HEK293T (cell line): Measurements from ENCODE around the gene FEV.

Experiments used
- ARNT ChIP-seq: fragments of 450-650 bp; IDR thresholded peaks from 2 replicates; pipeline ENCODE4 v1.6.1; 2017; ENCODE audit warnings: mild to moderate bottlenecking
- BHLHE40 ChIP-seq: fragments of 450-650 bp; IDR thresholded peaks from 2 replicates; pipeline ENCODE4 v1.6.1; 2016; ENCODE audit warnings: mild to moderate bottlenecking, moderate library complexity, borderline replicate concordance
- CTBP1 ChIP-seq: fragments of 450-650 bp; IDR thresholded peaks from 2 replicates; pipeline ENCODE4 v1.6.1; 2016; ENCODE audit warnings: borderline replicate concordance
- ELF4 ChIP-seq: fragments of 450-650 bp; IDR thresholded peaks from 2 replicates; pipeline ENCODE4 v1.6.1; 2017; ENCODE audit warnings: antibody characterized with exemption
- FOXA1 ChIP-seq: fragments of 450-650 bp; IDR thresholded peaks from 2 replicates; pipeline ENCODE4 v1.6.1; 2016; ENCODE audit warnings: mild to moderate bottlenecking
- FOXK2 ChIP-seq: fragments of 450-650 bp; IDR thresholded peaks from 2 replicates; pipeline ENCODE4 v1.6.1; 2016; ENCODE audit warnings: mild to moderate bottlenecking
- FOXM1 ChIP-seq: fragments of 450-650 bp; IDR thresholded peaks from 2 replicates; pipeline ENCODE4 v1.6.1; 2017; ENCODE audit warnings: mild to moderate bottlenecking, borderline replicate concordance
- HDGF ChIP-seq: fragments of 450-650 bp; IDR thresholded peaks from 2 replicates; pipeline ENCODE4 v1.6.1; 2017; ENCODE audit warnings: antibody characterized with exemption, borderline replicate concordance
- L3MBTL2 ChIP-seq: fragments of 450-650 bp; conservative IDR thresholded peaks from 2 replicates; pipeline ENCODE4 v1.6.1; 2016; ENCODE audit warnings: mild to moderate bottlenecking
- SP1 ChIP-seq: fragments of 450-650 bp; IDR thresholded peaks from 2 replicates; pipeline ENCODE4 v1.6.1; 2017
- SUZ12 ChIP-seq: fragments of 450-650 bp; IDR thresholded peaks from 2 replicates; pipeline ENCODE4 v1.6.1; 2016; ENCODE audit warnings: mild to moderate bottlenecking
- TARDBP ChIP-seq: fragments of 450-650 bp; IDR thresholded peaks from 2 replicates; pipeline ENCODE4 v1.6.1; 2016

DNA sequence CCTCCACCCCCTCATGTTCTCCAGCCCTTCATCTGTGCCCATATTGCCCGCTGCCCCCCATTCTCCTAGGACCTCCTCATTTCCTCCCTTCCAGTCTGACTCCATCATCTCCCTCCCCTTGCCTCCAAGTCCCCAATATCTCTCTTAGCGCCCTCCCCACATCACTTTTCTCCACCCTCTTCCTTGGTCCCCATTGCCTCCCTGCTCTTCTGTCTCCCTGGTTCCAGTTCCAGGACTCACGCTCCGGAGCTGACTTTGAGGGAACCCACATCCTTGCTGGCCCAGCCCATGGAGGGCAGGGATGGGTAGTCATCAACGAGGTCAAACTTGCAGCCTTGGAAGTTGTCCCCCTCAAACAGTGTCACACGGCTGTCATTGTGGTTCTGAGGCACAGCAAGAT, 5.6 kb upstream of the FEV start:
- TF ChIP-seq SUZ12 (no peak), BHLHE40 (no peak), TARDBP (no peak), L3MBTL2 (no peak), FOXM1 (no peak), CTBP1 (no peak), HDGF (no peak), FOXK2 (no peak), FOXA1 (no peak), SP1 (no peak), ELF4 (no peak), ARNT (no peak)
